ENCODE results near the gene EEF1E1.

EEF1E1 gene

DNA sequence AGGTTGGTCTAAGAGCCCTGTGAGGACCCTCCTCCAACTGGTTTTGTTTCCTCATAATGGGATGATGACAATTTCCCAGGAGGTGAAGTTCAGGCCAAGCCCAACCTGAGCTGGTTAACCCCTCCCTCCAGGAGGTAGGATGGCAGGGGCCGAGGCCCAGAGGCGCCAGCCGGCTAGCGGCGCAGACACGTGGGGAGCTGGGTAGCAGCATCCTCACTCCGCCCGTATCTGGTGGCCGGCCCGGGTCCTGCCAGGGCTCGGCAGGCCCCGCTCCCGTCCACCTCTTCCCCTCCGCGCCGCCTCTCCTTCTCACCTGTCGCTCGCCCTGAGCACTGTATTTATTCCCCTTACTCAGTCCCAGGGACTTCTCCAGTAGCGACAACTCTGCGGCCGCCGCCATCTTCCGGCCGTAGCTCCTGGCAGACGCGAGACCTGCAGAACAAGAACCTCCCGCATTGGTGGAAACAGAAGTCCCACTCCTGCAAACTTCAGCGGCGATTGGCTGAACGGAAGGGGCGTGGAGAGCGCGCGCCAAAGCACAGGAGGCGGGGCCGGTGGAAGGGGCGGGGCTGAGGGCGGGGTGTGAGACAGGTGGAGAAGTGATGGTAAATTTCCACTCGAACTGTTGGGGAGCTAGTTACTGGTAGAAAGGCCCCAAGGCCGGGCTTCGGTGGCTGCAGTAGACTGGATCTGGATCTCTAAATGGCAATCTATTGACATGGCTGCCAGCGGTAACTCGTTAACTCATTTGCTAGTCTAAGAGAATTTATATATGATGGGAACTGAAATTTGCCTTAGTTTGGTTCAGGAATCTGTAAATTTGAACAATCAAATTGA lies at the start of gene EEF1E1:
EEF1E1 (minus strand) TSS at position 427 of the 837 bp plus-strand sequence; CDS start at position 400, 27 bp downstream.
- peak; percentile 96 for DNase-seq

- no peak for DNase-seq
Observed at GRCh38 chr6:8149350-8149749, 47.0 kb upstream of the EEF1E1 start.

DNA sequence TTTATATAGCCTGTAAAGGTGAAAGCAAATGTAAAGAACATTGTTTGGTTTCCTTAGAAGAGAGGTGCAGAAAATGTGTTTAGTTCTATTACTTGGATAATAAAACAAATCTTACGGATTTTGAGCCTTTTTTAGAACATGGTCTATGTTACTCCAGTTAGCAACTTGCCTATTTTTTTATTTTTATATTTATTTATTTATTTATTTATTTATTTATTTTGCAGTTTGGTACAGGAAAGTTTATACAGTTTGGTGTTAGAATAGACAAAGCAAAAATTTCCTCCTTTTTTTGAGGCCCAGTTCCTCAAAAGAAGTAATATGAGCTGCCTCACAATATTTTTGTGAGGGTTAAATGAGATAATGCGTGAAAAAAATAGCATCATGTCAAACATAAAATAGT lies 41.6 kb upstream of the EEF1E1 start:
- DNase-seq: no peak

DNA sequence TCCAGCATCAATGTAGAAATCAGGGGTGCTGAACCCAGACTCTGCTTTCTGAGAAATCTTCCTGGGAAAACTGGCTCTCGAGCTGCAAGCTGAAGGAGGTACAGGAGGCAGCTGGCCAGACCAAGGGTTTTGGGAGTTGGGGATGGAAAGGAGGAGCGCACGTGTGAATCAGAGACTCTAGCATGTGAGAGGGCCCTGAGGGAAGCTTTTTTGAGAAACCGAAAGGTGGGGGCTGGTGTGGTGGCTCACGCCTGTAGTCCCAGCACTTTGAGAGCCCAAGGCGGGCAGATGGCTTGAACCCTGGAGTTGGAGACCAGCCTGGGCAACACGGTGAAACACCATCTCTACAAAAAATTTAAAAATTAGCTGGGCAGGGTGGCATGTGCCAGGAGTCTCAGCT lies 37.1 kb upstream of the EEF1E1 start:
- DNase-seq: no peak

- no peak for DNase-seq
Observed at GRCh38 chr6:8137529-8137939, 35.2 kb upstream of the EEF1E1 start.

- DNase-seq: no peak
Observed at GRCh38 chr6:8135276-8135675, 32.9 kb upstream of the EEF1E1 start.

DNA sequence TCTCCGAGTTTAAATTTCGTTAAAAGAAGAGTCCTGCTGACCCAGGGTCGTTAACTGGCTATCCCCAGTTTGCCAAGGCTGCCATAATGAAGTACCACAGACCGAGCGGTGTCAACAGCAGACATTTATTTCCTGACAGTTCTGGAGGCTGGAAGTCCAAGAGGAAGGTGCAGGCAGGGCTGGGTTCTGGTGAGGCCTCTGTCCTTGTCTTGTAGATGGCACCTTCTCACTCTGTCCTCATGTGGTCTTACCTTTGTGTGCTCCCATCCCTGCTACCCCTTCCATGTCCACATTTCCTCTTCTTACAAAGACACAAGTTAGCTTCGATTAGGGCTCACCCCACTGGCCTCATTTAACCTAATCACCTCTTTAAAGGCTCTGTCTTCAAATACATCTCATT lies 29.8 kb upstream of the EEF1E1 start:
- DNase-seq: no peak

DNA sequence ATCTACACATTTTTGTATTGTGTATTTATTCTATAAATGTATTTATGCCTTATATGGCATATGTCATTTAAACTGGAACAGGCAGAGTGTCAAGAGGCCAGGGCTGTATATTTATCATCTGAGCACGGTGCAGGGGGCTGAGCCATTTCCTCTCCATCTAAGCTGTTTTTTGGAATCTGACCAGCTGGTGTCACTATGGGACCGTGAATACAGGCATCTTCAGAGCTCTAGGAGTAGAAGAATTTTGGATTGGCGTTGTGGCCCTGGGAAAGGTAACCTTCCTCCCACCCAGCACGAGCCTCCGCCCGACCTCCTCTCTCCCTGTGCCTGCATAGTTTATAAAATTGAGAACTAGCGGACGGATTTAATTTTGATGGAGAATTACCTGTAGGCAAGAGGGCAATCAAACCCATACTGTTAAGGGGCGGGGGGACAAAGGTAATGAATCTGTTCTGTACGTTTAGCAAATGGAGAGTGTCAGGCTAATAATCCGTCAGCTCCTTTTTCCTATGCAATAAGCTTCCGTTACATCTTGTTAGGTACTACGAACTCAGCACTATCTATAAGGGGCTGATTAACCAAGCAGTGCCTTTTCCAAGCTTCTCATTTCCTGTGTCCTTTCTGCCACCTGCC lies 29.0 kb upstream of the EEF1E1 start:
- peak; percentile 27 for DNase-seq

DNA sequence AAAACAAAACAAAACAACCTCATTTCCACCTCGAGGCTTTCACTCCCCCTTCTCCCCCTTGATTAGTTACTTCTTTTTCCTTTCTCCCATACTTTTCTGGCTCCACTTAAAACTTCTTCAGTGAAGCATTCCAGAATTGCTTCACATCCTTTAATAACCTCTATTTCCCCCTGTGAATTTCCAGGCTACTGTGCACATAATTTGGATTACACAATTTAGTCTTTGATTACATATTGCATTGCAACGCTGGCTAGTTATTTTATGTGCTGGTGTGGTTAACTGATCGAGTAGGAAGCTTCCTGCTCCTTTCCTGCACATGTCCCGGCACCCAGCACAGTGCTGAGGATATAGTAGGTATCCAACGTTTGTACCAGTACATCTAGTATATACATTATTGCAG lies 28.1 kb upstream of the EEF1E1 start:
- no peak for DNase-seq

DNA sequence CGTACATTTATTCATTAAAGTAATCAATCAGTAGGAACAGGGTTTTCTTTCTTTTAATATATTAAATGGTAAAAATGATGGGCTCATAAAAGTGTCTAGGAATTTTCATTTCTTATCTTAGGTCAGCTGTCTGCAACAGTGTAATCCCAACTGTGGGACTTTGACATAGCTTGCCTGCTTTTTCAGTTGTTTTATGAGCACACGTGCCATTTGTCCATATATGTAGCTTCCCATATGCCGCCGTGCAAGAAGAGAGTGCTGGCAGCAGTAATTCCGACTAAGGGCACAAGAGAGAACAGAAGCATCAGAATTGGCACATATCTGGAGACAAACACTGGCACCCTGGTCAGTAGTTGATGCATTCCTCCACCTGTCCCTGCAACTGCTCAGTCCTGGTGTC lies 20.9 kb upstream of the EEF1E1 start:
- no peak for DNase-seq

DNA sequence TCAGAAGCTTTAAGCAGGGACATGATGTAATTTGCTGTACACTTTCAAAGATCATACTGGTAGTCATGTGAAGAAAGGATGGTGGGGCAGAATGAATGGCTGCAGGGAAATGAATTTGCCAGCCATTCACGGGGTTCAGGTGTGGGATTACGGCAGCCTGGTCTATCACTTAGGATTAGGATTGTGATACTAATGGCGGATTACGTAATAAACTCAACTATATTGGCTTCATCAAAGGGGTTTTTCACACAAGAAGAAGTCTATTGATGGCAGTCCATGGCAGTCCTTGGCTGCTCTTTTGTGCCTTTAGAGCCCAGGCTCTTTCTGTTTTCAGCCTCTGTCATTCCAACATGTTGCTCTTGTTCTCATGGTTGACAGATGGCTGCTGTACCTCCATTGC lies 12.6 kb upstream of the EEF1E1 start:
- DNase-seq: no peak

DNA sequence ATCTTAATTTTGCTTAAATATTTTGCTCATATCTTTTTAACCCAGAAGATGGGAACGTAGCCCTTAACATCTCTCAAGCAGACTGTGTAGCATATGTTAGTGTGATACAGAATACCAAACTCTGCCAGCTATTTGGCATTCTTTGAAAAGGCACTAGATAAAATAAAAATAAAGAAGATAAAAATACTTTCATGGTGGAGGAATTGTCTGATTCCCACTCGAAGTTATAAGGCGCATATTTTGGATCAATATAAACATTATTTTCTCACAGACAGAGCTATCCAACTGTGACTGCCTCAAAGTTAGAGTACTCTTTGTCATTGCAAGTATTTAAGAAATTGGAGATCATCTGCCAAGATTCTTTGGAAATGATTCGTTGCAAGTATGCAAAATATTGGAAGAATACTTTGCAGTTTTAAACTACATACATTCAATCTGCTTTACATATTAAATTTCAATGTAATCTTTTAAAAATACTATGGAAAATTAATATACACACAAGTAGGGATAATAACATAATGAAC lies 10.8 kb upstream of the EEF1E1 start:
- no peak for DNase-seq

- no peak for DNase-seq
Observed at GRCh38 chr6:8110725-8111124, 8.4 kb upstream of the EEF1E1 start.

GRCh38 chr6:8110117-8110721 lies 7.9 kb upstream of the EEF1E1 start:
- no peak for DNase-seq

GRCh38 chr6:8108759-8109539 lies 6.6 kb upstream of the EEF1E1 start:
- no peak for DNase-seq

DNA sequence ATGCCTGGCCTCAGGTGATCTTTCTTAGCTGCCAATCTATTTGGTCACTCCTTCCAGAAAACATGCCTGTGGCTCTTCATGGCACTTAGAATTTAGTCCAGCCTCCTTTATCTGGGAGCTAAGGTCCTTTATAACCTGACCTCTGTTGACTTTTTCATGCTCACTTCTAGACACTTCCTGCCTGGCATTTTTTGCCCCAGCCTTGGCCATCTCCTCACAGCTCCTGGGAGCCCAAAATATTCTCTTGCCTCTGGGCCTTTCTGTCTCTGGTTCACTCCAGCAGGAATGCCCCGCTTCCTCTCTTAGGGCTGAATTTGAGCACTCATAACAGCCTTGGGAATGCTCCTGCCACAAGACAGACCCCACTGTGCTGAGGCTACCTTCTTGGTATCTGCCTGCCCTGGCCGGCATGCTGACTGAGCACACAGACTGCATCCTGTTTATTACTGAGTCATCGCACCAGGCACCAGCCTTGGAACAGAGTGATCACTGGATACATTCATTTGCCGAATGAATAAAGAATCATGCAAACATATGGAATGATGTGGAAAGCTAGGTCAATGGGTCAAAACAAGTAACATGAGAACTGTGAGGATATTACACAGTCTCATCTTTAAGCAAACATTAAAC lies 5.8 kb upstream of the EEF1E1 start:
- no peak for DNase-seq

GRCh38 chr6:8105791-8106190 lies 3.4 kb upstream of the EEF1E1 start:
- no peak for DNase-seq

DNA sequence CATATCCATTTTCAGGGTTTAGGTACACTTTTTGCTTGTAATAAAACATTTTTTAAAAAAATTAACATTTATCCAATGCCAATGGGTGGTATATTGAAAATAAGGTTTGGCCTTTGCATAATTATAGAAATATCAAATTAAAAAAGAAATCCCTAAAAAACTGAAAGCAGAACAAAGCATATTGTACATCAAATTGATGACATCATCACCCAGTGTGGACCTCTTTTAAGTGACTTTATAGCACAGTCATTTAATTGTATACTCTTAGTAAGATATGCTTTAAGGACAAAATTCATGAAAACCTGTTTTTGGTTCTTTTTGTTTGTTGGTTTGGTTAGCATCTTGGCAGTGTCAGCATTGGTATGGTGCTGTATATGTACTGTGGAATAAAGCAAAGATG lies 1.4 kb upstream of the EEF1E1 start:
- no peak for DNase-seq

DNA sequence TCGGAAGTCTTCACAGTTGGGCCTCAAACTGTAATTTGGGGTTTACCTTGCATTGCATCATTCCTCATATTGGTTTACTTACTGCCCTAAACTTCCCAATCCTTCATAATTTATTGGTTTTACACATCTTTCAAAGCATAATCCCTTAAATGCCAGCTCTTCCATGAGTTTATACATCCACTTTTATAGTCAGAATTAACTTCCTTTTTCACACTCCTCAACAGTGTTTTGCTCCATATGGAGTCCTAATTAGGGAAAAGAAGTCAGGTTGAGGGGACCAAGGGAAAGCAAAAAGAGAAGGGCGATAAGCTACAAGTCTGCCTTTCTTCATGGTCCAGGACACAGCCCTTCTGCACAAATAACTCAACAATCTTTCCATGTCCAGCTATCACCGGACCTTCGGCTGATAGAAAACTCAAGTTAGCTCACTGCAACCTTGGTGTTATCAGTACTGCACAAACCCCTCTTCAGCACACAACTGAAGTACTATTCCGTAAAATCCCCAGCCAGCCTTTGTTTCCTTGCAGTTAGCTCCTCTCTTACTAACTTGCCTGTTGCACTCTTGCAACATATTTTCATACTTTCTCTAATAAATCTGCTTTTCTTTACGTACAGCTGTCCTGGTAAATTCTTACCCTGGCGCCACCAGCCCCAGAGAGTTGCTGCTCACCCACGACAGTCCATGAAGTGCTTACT lies 2.0 kb downstream of the EEF1E1 start:
- DNase-seq: no peak

GRCh38 chr6:8090650-8091049 lies 11.7 kb downstream of the EEF1E1 start:
- no peak for DNase-seq

GRCh38 chr6:8088886-8089285 lies 13.5 kb downstream of the EEF1E1 start:
- no peak for DNase-seq

Measured in CD4-positive, alpha-beta T cell treated with Interleukin-4 for 4 hours (primary cell).